NCI-H748 (cell line): Measurements from ENCODE around the gene MMD2.

Source experiments
- DNase-seq: peaks from one replicate; lab custom pipeline; 2025; ENCODE audit not compliant: unreplicated experiment; lab: John Stamatoyannopoulos, UW

MMD2 gene

DNA sequence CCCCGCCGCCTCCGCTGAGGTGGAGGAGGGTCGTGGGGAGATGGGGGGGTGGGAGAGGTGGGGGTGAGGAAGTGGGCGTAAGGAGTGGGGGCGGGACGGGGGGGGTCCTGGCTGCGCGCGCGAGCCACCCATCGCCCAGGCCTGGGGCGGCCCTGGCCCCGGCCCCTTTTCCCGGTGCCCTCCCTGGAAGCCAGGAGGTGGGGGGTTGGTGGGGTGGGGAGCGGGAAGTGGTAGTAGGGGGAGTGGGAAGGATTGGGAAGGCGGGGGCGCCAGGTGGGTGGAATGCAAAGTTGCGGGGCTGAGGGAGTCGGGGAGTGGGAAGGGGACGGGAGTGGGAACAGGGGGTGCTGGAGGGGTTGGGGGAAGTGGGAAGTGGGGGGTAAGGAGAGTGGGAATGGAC is 319 bp upstream of the MMD2 start:
- DNase-seq = no peak

DNA sequence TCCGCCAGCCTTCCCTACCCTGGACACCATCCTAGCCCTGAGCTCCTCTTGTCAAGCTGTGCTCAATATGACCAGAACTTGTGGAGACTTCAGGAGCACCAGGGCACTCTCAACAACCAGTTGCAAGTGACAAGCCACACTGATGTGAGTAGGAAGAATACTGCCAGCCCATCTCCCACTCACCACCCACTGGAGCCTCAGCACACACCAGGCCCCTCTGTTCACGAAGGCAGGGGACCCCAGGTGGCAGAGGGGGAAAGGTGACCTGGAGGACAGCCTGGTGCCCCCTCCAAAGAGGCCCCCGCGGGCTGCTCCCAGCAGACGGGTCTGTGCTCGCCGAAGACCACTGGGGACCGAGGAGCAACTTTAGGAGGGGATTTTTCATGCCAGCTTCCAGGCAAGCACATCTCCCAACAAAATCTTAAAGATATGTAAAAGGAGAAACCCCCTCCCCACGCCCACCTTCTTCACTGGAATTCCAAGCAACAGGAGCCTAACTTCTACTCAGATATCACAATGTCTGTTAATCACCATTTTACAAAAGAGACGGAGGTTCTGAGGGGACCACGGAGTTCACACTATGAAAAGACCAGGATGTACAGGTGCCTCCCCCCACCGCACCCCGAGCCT is 1.0 kb downstream of the MMD2 start:
- DNase-seq = no peak

DNA sequence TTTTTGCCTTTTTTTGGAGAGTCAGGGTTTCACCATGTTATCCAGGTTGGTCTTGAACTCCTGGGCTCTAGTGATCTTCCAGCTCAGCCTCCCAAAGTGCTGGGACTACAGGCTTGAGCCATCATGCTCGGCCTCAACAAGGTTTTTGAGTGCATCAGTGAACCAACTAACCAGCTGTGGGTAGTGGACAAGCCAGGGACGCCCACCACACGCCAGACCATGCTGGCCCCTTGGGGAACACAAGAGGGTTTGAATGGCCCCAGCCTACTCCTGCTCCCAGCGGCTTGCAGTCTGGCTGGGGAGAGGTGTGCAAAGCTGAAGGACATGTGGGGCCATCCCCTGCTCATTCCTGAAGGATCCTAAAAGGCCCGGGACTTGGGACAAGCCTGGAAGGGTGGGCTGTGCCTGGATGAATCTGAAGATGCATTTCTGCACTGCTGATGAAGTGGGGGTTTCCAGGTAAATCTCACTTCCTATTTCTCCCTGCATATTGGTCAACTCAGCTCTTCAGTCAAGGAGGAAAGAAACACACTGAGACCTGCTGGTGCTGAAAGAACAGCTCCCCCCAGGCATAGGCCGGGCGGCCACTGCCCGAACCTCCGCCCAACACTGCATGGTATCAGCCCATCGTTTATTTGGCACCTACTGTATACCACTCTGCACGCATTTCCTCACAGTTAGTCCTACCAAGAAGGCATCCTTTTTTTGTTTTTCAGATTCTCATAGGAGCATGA is 6.9 kb downstream of the MMD2 start:
- no peak for DNase-seq

DNA sequence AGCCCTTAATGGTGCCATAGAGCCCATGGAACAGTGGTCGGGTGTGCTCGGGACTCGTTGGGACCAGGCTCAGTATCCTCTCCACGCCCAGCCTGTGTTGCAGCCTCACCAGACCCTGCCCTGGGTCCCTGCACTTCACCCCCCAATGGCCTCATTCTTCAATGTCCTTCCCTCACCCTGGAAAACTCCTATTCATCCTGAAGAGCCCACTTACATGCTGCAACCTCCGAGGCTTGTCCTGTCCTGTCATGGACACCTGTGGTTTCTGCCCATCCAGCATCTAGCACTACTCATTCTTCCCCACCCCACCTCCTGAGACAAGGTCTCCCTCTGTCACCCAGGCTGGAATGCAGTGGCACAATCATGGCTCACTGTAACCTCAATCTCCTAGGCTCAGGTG is 7.7 kb downstream of the MMD2 start:
- DNase-seq = no peak

DNA sequence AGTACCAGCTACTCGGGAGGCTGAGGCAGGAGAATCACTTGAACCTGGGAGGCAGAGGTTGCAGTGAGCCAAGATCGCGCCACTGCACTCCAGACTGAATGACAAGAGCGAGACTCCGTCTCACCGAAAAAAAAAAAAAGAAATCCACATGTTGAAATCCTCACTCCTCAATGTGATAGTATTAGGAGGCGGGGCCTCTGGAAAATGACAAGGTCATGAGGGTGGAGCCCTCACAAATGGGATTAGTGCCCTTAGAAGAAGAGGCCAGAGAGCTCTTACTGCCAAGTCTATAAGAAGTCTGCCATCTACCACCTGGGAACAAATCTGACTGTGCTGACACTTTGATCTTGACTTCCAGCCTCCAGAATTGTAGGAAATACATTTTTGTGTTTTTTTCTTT is 10.6 kb downstream of the MMD2 start:
- no peak for DNase-seq

DNA sequence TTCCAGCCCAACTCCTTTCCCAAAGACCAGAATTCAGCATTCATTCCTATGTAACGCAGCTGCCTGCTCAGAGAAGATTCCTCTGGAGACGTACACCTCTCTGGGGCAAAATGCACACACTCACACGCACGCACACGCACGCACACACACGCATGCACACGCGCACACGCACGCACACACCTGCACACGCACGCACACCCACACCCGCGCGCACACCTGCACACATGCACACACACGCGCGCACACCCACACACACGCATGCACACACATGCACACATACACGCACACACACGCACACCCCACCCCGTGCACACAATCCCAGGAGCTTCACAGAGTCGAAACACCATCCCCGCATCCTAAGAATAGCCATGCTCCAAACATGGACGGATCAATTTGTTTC is 13.0 kb downstream of the MMD2 start:
- no peak for DNase-seq

DNA sequence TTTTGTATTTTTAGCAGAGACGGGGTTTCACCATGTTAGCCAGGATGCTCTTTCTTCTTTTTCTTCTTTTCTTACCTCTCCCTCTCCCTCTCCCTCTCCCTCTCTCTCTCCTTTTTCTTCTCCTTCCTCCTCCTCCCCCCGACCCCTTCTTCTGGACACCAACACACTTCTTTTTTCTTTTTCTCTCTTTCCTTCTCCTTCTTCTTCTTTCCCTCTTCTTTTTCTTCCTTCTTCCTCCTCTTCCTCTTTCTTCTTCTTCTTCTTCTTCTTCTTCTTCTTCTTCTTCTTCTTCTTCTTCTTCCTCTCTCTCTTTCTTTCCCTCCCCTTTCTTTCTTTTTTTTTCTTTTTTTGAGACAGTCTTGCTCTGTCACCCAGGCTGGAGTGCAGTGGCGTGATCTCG is 14.0 kb downstream of the MMD2 start:
- DNase-seq = no peak

DNA sequence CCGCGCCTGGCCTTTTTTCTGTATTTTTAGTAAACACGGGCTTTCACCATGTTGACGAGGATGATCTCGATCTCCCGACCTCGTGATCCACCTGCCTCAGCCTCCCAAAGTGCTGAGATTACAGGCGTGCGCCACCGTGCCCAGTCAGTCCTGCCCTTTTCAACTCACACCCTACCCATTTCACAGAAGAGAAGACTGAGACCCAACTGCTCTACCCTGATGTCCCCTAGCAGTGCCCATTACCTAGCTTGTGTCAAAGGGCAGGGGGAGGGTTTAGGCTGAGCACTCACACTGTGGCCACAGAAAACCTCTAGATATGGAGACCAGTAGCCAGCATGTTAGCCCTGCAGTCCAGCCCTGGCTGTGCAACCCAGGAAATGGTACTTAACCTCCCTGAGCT is 15.7 kb downstream of the MMD2 start:
- no peak for DNase-seq

DNA sequence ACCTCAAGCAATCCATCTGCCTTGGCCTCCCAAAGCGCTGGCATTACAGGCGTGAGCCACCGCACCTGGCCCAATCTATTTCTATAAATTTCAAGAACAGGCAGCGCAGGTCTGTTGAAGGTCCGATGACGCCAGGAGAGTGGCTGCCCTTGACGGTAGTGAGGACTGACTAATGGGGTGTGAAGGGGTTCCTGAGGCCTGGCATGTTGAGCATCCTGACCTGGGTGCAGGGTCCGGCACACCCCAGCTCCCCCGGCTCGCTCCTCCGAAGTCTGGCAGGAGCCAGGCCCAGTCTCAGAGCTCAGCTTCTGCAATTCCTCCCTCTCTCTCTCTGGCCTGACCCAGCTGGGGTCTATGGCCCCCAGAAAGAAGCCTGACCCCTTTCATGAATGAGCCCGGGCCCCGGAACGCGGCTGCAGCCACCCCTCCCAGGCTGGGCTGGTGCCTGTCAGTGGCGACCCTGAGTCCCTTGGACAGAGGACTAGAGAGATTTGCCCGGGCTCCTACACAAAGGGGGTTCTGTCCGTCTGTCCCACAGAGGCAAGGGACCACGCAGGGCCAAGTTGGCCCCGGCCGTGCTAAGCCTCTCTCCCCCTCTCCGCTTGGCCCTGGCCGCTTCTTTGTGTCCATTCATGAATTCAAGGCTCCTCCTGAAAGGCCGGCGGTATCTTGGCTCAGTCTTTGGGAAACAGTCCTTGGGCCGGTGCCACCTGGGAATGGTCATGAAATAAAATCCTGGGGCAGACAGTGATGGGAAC is 18.8 kb downstream of the MMD2 start:
- no peak for DNase-seq

DNA sequence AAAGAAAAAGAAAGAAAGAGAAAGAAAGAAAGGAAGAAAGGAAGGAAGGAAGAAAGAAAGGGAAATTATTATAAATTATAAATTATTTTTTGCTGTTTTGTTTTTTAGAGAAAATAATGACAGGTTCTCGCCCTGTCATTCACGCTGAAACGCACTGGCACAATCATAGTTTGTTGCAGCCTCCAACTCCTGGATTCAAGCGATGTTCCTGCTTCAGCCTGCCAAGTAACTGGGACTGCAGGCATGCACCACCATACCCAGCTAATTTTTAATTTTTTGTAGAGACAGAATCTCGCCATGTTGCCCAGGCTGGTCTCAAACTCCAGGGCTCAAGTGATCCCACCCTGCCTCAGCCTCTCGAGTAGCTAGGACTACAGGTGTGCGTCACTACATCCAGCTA is 21.6 kb downstream of the MMD2 start:
- DNase-seq = no peak

DNA sequence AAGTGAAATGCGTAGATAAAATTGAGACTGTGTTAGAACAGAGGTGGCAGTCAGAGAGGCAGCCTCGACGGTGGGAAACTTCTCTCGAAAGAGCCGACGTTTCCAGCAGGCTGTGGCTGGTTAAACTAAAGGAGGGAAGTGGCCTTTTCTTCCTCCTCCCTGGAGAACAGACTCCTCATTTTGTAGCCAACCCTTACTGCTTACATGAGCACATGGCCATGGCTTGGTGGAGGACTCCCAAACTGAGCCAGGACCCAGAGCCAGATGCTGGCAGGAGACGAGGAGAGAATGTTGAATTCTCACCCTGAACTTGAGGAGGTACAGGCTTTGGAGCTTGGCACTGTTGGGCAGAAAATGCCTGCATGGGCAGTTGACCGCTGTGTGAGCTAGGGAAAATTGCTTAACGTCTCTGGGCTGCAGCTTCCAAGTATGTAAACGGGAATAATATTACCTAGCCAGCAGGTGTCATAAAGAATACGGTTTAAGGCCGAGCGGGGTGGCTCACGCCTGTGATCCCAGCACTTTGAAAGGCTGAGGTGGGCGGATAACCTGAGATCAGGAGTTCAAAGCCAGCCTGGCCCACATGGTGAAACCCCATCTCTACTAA is 24.5 kb downstream of the MMD2 start:
- no peak for DNase-seq

DNA sequence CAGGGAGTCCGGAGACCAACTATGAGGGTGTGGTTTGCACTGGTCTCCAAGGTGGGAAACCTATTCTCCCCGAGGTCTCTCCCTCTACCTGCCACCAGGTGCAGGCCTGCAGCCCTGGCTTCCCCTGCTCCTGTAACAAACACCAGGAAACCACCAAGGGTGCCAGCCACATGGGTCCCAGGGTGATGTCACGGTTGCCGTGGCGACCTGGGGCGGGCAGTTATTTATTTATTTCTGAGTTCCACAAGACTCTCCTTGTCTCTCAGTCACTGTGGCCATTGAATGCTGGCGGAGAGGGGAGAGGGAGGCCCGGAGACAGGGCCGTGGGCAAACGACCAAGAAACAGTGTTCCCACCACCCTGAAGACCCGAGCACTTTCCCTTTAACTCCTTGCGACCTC is 27.0 kb downstream of the MMD2 start:
- peak; percentile 55 for DNase-seq

DNA sequence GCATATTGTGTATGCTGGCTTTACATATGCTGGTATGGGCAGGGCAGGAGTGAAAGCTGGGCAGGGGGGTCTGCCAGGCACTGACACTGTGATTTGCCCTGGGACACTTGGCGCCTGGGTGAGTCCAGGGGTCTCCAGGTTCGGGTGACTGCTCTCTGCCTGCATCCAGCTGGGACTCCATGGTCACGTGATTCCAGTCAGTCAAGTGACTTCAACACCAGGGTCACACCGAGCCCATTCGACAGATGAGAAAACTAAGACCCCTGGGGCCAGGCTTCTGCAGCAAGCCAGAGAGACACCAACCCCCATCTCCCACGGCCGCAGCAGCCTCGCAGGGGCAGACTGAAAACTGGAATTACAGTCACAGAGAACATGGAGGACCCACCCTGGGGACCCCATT is 30.0 kb downstream of the MMD2 start:
- DNase-seq = no peak

DNA sequence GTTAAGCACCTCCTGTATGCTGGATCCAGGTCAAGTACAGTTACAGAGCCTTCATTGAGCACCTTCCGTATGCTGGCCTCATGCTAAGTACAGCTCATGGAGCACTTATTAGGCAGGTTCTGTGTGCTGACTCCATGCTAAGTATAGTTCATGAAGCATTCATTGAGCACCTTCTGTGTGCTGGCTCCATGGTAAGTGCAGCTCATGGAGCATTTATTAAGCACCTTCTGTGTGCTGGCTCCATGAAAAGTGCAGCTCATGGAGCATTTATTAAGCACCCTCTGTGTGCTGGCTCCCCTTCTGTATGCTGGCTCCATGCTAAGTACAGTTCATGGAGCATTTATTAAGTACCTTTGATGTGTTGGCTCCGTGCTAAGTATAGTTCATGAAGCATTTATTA is 30.5 kb downstream of the MMD2 start:
- no peak for DNase-seq

DNA sequence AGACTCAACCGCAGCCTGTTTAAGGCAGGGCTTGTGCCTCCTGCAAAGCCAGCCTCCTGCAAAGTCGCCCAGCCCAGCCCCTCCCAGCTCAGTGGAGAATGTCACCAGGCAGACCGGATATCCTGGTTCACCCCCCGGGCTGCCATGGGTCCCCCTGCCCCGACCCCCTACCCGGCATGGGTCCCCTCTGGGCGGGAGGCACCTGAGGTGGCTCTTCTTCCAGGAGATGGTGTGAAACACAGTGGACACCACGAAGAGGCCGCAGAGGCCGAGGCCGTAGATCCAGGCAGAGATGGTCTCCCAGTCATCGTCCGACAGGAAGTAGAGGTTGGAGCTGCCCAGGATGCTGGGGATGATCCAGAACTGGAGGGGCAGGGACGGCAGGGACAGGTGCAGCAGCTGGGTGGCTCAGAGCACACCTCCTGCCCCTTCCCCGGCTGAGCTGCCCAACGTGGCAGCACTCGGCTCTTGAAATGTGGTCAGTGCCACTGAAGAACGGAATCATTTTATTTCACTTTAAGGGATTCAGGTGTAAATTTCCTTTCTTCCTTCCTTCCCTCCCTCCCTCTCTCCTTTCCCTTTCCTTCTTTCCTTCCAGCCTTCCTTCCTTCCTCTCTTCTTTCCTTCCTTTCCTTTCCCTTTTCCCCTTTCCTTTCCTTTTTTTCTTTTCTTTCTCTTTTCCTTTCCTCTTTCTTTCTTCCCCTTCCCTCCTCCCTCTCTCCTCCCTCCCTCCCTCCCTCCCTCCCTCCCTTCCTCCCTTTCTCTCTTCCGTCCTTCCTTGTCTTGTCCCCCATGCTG is 38.8 kb downstream of the MMD2 start:
- DNase-seq = no peak

DNA sequence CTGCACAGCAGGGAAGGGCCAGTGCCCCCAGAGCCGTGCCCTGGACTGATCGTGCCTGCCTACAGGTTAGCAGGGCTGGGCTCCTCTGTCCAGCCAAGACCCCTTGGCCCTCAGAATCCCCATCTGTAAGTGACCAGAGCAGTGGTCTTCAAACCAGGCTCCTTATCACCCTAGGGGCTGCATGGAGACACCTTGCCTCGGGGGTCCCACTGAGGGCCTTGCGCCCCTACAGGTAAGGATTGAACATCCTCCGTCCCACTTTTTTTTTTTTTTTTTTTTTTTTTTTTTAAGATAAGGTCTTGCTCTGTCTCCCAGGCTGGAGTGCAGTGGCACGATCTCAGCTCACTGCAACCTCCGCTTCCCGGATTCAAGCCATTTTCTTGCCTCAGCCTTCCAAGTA is 42.9 kb downstream of the MMD2 start:
- DNase-seq = no peak

DNA sequence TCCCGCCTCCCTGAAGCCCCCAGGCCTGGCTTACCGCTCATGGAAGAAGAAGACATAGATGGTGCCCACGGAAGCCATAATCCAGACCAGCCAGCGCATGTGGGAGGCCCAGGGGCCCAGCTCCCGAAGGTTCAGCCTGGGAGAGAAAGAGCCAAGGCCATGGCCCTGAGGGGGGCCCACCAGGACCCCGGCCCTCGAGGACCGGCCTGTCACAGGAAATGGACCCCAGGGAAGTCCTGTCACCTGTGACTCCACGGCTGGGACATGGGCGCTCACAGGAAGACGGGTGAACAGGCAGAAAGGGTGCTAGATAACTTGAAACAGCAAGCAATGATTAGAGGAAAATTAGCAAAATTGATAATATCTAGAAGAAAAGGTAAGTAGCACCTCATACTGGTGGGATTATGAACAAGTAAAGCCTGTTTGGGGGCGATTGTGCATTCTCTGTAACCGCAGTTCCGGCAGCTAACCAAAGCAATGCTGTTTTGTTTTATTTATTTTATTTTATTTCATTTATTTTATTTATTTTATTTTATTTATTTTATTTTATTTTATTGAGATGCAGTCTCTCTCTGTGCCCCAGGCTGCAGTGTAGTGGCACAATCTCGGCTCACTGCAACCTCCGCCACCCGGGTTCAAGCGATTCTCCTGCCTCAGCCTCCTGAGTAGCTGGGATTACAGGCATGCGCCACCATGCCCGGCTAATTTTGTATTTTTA is 47.7 kb downstream of the MMD2 start:
- no peak for DNase-seq

DNA sequence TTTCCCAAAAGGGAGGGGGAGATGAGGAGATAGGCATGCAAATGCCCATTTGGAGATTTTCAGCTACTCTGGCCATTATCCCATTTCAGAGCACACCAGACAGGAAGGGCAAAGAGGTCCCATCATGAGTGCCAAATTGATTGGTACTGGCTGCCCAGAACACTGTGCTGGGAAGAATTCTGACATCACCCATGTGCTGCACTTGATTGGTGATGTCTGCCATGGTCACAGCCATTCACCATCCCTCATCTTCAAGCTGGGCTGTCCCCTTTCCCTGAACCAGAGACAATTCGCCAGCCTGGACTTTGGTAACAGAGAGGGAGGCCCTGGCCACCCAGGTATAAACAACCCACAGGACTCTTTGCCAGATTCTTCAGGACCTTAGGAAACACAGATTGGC is 52.3 kb downstream of the MMD2 start:
- DNase-seq = no peak

DNA sequence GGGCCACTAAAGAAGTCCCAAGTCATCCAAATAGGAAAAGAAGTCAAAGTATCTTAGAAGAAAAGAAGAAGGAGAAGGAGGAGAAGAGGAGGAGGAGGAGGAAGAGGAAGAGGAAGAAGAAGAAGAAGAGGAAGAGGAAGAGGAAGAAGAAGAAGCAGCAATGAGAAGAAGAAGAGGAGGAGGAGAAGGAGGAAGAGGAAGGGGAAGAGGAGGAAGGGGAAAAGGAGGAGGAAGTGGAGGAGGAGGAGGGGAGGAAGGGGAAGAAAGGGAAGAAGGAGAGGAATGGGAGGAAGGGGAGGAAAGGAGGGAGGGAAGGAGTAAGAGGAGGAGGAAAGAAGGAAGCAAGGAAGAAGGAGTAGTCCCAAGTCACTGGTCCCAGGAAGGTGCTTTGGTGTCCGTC is 53.8 kb downstream of the MMD2 start:
- no peak for DNase-seq

DNA sequence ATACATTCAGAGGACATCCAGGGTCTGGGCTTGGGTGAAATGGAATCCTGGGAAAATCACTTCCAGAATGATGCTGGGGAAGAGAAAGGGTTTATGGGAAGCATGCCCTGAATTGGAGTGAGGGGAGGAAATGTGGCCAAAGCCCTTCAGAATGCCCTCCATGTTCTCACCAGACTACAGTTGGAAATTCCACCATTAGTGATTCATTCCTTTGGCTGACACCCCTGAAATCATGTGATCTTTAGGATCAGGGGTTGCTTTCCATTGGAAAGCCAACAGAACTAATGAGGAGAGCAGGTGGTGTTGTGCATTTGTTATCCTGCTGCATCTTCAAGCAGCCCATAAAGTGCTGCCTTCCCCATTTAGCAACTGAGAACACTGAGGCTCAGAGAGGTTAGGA is 54.6 kb downstream of the MMD2 start:
- no peak for DNase-seq

DNA sequence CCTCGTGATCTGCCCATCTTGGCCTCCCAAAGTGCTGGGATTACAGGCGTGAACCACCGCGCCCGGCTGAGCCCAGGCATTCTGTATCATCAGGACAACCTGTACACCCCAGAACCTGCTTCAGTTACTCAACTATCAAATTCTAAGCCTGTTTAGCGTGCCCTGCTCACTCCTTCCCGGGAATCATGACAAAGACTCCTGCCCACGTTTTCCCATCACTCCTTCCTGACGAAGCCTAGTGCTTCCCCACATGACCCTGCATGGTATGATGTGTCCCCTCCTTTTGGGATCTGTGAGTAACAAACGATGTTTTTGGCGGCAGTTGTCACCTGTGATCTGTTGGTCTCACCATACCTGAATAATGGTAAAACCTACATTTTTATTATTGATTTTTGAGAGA is 63.2 kb downstream of the MMD2 start:
- no peak for DNase-seq
